ENCODE data around the gene ZDHHC13.

The ZDHHC13 gene

GRCh38 chr11:19173004-19173689 is 56.2 kb downstream of the ZDHHC13 start:
- FAIRE-seq: no peak

DNA sequence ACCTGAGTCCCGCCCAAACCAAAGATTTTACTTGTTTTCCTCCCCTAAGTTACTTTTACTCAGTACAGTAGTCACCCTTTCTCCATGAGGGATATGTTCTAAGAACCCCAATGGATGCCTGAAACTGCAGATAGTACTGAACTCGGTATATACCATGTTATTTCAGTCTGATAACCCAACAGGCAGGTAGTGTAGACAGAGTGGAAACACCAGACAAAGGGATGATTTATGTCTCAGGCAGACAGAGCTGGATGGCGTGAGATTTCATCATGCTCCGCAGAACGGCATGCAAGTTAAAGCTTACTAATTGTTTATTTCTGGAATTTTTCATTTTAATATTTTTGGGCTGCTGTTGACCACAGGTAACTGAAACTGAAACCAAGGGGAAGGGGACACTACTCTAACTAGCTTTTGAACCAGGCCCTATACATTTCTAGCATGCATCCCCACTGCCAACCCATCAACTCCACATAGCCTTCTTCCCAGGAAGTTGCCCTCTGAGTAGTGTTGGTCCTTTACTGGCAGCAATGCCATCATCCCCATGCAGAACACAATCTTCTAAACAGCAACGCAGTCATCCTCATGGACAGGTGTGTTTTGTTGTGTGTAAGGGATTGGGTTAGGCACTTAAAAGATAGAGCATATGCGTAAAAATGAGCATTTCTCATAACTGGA is 57.1 kb downstream of the ZDHHC13 start:
- no peak for FAIRE-seq

GRCh38 chr11:19176629-19177186 is 59.7 kb downstream of the ZDHHC13 start:
- no peak for FAIRE-seq

DNA sequence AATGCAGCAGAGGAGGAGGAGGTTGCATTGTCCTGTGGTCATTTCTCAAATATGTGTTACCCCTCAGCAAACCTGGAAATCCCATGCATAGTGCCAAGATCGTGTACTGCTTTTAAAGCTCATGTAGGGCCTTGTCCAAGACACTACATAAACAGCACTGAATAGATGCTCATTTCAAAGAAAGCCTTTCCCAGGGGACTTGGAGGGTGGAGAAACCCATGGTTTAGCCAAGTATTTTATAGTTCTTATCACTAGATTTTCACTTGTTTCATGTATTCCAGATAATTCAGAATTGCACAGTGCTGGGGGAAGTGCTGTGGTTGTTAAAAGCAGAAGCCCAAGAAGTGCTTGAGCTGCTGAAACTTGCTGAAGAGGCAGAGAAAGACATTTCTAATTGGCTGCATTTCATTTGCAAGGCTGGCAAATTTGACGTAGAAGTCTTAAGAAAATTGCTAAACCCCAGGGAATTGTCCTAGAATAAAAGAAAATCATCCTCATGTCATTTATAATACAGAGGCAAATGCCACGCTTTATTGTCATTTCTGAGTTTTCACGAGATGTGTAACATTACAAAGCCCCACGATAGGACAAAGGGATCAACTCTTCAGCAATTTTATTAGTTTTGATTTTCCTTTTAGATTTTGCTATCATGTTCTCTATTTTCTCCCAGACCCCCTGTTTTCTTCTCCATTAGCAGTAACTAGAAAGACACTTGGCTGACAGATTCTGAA is 64.7 kb downstream of the ZDHHC13 start:
- FAIRE-seq: no peak

GRCh38 chr11:19183646-19184045 is 66.7 kb downstream of the ZDHHC13 start:
- FAIRE-seq: no peak

DNA sequence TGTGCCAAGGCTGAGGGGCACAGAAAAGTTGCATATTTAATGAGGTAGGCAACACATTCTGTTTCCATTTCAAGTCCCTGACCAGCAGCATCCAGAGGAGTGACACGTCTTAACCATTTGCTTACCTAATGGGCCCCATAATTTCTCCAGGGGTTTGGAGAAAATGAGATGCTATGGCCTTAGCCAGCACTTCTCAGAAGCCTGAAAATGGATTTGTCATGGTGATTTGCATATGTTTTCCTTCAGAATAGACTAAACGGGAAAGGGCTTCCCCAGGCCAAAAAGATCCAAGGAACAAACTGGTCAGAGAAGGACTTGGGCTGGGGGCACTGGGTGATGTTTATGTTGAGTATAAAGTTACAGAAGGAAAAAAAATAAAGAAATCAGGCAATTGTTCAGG is 68.1 kb downstream of the ZDHHC13 start:
- no peak for FAIRE-seq

GRCh38 chr11:19185516-19186052 is 68.6 kb downstream of the ZDHHC13 start:
- FAIRE-seq: no peak

- FAIRE-seq: no peak
Measured at GRCh38 chr11:19187114-19187832, 70.3 kb downstream of the ZDHHC13 start.

DNA sequence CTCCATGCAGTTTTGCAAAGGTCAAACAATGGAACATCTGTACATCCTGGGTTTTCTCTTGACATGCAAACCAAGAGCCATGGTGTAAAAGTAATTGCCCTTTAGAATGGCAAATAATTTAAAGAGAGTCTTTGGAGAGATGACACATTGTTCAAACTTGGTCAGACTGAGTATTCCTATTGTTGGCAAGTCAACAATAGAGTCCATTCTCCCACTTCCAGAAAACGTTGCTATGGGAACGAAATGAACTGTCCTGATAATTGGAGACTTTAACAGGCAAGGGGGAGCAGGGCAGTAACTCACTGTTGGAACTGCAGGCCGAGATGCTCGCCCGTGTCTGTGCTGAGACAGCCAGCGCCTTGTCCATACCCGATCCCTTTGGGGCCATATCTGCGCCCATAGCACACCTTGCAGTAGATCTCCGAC is 70.9 kb downstream of the ZDHHC13 start:
- no peak for FAIRE-seq

- FAIRE-seq: no peak
Measured at GRCh38 chr11:19191530-19192169, 74.7 kb downstream of the ZDHHC13 start.

DNA sequence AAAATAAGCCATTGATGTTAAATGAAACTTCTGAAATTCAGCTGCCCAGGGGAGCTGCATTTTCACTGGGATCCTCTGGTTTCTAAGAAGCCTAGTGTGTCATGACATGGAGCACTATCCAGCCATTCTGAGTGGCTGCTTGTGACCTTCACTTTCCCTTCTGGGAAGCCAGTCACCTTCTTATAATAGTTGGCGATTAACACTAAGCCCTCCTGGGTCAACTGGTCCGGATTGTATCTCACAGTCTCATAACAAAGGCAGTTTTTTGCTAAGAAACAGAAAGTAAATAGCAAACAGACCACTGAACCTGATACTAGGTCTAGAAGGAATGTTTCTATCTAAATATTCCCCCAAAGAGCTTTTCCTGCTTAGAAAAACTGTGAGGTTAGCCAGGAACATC is 76.9 kb downstream of the ZDHHC13 start:
- no peak for FAIRE-seq

DNA sequence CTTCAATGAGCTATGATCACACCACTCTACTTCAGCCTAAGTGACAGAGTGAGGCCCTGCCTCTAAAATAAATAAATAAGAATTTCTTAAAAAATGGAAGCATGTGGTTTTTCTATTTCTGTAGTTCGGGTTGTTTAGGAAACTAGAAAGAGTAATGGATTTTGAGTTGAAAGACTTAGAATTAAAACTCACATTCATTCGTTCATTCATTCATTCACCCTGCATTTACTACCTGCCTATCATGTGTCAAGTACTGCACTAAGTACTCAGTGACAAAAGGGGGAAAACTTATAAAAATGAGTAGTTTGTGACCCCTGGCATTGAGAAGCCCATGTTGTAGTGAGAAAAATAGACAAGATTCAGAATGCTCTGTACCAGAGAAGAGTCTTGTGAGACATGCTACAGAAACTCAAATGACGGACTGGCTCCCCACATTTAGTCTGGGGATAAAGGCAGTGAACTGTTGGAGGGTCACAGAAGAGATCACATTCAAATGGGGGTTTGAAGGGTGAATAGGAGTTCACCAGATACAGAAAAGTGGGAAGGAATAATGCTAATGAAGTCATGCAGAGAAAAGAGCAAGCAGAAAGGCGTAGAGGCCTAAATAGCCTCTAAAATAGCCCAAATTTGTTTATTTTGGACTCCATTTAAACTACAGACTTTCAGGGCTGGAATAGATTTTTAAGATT is 77.8 kb downstream of the ZDHHC13 start:
- FAIRE-seq: no peak

GRCh38 chr11:19196432-19196831 is 79.5 kb downstream of the ZDHHC13 start:
- no peak for FAIRE-seq

GRCh38 chr11:19199048-19199447 is 82.1 kb downstream of the ZDHHC13 start:
- FAIRE-seq: no peak

DNA sequence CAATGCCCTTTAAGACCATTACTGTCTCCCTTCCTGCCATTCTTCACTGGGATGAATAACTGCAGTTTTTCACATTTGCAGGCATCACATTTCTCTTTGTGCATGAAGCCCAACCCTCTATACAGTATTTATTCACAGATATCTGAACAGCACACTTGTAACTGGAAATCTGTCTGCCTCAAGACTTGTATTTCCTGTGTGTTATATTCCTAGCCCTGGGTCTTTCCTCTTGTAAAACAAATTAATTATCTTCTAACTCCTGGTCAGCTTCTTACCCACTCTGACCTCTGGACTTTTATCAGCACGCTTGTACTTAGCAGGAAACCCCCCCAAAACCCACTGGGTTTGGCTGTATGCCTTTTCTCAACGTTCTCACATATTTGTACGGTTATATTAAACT is 82.8 kb downstream of the ZDHHC13 start:
- no peak for FAIRE-seq

DNA sequence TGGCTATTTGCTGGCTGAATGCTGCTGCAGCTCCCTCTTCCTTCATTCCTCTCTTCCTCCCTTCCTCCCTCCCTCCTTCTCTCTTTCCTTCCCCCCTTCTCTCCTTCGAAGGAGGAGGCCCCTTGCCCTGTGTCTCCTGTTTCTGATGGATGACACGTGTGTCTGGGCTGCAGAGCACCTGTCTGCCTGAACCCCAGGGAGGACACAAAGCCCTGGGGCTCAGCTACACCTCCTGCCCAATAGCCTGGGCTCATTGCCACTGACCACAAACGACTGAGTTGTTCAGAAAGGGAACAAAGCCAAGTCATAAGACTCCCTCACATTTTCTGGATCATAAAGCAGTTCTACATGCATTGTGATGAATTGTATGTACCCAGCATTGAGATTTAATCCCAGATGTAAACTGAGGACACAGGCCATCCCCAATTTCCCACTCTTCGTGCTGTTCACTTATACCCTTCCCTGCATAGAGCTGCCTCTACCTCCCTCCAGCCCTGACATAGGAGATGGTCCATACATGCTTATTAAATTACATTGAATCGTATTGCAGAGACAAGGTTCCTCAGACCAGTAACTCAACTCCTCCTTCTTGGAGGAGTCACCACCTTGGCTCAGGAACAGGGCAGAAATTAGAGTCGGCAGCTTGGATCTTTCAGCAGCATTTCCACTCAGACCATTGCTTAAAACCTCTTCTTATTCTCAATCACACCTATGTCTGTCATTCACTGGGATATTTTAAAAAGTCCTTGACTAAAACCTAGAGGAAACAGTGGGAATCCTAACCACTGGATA is 83.6 kb downstream of the ZDHHC13 start:
- FAIRE-seq: no peak

DNA sequence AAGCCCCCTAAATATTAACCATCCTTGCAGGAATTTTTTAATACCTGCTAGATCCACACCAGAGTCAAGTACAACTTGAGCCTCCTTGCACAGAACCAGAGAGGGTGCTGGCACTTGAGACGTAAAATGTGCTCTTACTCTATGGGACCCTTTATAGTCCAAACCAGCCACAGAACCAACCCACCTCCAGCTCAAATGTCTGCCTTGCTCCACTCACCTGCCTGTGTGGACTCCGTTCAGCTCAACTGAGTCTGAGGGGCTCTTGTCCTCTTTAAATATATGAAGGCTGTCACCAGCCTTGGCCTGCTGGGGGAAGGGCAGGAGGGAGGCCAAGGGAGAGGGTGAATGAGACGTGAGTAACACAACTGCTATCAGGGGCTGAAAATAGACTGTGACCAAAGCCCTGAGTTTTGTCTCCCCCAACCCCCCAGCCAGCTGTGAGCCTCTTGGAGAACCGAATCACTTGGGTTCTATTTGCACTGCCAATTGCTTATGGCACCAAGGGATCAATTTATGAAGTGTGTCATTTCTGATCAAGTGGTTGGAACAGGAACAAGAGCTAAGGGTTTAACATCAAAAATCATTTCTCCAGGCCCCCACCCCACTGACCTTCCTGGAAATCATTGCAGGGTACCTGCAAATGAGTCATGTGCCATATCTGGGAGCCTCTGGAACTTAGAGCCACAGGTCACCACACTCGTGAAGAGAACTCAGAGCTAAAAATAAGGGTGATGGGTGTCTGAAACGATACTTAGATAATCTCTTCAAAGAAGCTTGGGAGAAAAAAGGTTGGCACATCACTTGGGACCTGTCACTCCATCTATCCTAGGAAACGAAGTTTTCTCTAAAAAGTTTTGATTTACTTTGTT is 85.0 kb downstream of the ZDHHC13 start, which contains the start of gene CSRP3:
CSRP3 (minus strand) TSS at position 247 of the 869 bp plus-strand sequence. CDS start 9,535 bp downstream, outside the sequence.
- FAIRE-seq: no peak

DNA sequence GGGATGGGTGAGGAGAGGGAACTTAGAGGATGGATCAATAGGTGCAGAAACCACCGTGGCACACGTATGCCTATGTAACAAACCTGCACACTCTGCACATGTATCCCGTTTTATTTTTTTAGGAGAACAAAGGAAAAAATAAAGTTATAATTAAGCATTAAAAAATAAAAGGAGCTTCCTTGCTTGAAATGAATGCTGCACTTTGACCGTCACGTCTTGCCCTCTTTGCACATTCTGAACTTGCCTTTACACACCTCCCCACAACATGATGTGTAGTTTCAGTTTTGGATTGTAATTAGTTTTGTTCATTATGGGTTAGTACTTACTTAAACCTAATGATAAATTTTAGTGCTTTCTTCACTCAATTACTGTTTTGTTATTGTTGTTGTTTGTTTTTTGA is 87.9 kb downstream of the ZDHHC13 start:
- no peak for FAIRE-seq

DNA sequence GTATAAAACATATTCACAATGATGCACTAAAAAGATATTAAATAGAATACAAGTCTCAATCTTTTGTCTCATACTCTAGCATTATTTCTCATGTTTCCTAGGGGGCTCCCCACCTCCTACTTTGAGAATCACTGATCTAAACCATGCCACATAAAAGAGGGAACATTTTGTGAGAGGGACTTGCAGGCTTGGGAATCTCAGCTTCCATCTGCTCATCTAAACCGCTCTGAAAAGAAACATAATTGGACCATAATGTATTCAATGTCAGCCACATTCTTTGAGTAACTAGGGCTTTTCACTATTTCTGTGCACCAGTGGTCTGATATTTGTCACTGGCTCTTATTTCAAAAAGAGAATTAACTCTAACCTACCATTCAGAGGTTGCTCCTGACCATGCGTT is 91.2 kb downstream of the ZDHHC13 start:
- FAIRE-seq: no peak
